ENCODE measurements around the gene RPL31.
A peak's percentile ranks its signal among the peaks of the same experiment; 100 is the strongest.

RPL31 gene

GRCh38 chr2:101001691-101002561 lies at the start of gene RPL31:
Gene RPL31, plus strand, starts transcription at chr2:101002289. Its CDS starts 413 bp downstream, at chr2:101002702.
- peaks cover 44% of the 10 kb centered on the region for H3K4me1 Mint-ChIP-seq (ENCODE audit: low read depth)
- H3K27me3 Mint-ChIP-seq: no peaks in the 10 kb centered on the region
- H3K36me3 Mint-ChIP-seq: peaks cover 35% of the 10 kb centered on the region
- no peaks in the 10 kb centered on the region for H3K9me3 Mint-ChIP-seq (ENCODE audit: low read depth)
- H3K4me3 Mint-ChIP-seq: peak within 1 kb of the TSS; percentile 99
- H3K27ac Mint-ChIP-seq: peak within 1 kb of the TSS; percentile 98

GRCh38 chr2:100952512-100952911 lies 49.6 kb upstream of the RPL31 start:
- Mint-ChIP-seq H3K4me1 (ENCODE audit: low read depth) (no peaks in the 10 kb centered on the region), H3K36me3 (peaks cover 6% of the 10 kb centered on the region), H3K27me3 (no peaks in the 10 kb centered on the region), H3K27ac (no peak overlapping the region), H3K9me3 (ENCODE audit: low read depth) (no peaks in the 10 kb centered on the region), H3K4me3 (no peak overlapping the region)

- no peaks in the 10 kb centered on the region for H3K4me1 Mint-ChIP-seq (ENCODE audit: low read depth)
- no peak overlapping the region for H3K27ac Mint-ChIP-seq
- H3K36me3 Mint-ChIP-seq: peaks cover 6% of the 10 kb centered on the region
- H3K4me3 Mint-ChIP-seq: no peak overlapping the region
- H3K27me3 Mint-ChIP-seq: no peaks in the 10 kb centered on the region
- no peaks in the 10 kb centered on the region for H3K9me3 Mint-ChIP-seq (ENCODE audit: low read depth)
These were observed 48.6 kb upstream of the RPL31 start for GRCh38 chr2:100953406-100954043.

GRCh38 chr2:100954044-100954420 lies 48.1 kb upstream of the RPL31 start:
- Mint-ChIP-seq H3K27ac (no peak overlapping the region), H3K36me3 (peaks cover 6% of the 10 kb centered on the region), H3K4me1 (ENCODE audit: low read depth) (no peaks in the 10 kb centered on the region), H3K4me3 (no peak overlapping the region), H3K27me3 (no peaks in the 10 kb centered on the region), H3K9me3 (ENCODE audit: low read depth) (no peaks in the 10 kb centered on the region)

- Mint-ChIP-seq H3K4me1 (ENCODE audit: low read depth) (no peaks in the 10 kb centered on the region), H3K4me3 (no peak overlapping the region), H3K27me3 (no peaks in the 10 kb centered on the region), H3K27ac (no peak overlapping the region), H3K36me3 (peaks cover 6% of the 10 kb centered on the region), H3K9me3 (ENCODE audit: low read depth) (no peaks in the 10 kb centered on the region)
These were observed 46.9 kb upstream of the RPL31 start for GRCh38 chr2:100955226-100955625.

GRCh38 chr2:100956081-100956480 lies 46.0 kb upstream of the RPL31 start:
- H3K27me3 Mint-ChIP-seq: no peaks in the 10 kb centered on the region
- no peaks in the 10 kb centered on the region for H3K9me3 Mint-ChIP-seq (ENCODE audit: low read depth)
- H3K36me3 Mint-ChIP-seq: peaks cover 5% of the 10 kb centered on the region
- no peak overlapping the region for H3K4me3 Mint-ChIP-seq
- H3K4me1 Mint-ChIP-seq (ENCODE audit: low read depth): no peaks in the 10 kb centered on the region
- H3K27ac Mint-ChIP-seq: no peak overlapping the region

- Mint-ChIP-seq H3K27me3 (no peaks in the 10 kb centered on the region), H3K4me3 (no peak overlapping the region), H3K36me3 (peaks cover 2% of the 10 kb centered on the region), H3K4me1 (ENCODE audit: low read depth) (no peaks in the 10 kb centered on the region), H3K27ac (no peak overlapping the region), H3K9me3 (ENCODE audit: low read depth) (no peaks in the 10 kb centered on the region)
These were observed 44.0 kb upstream of the RPL31 start for GRCh38 chr2:100957996-100958653.

GRCh38 chr2:100959225-100959880 lies 42.7 kb upstream of the RPL31 start:
- no peaks in the 10 kb centered on the region for H3K9me3 Mint-ChIP-seq (ENCODE audit: low read depth)
- H3K4me1 Mint-ChIP-seq (ENCODE audit: low read depth): peaks cover 6% of the 10 kb centered on the region
- no peaks in the 10 kb centered on the region for H3K27me3 Mint-ChIP-seq
- H3K4me3 Mint-ChIP-seq: no peak overlapping the region
- no peak overlapping the region for H3K27ac Mint-ChIP-seq
- peaks cover 2% of the 10 kb centered on the region for H3K36me3 Mint-ChIP-seq

GRCh38 chr2:100960688-100961087 lies 41.4 kb upstream of the RPL31 start:
- Mint-ChIP-seq H3K4me3 (no peak overlapping the region), H3K4me1 (ENCODE audit: low read depth) (peaks cover 6% of the 10 kb centered on the region), H3K27ac (peak overlapping the region; percentile 16), H3K9me3 (ENCODE audit: low read depth) (no peaks in the 10 kb centered on the region), H3K27me3 (no peaks in the 10 kb centered on the region), H3K36me3 (peaks cover 2% of the 10 kb centered on the region)

GRCh38 chr2:100962366-100963025 lies 39.6 kb upstream of the RPL31 start:
- H3K4me3 Mint-ChIP-seq: no peak overlapping the region
- H3K9me3 Mint-ChIP-seq (ENCODE audit: low read depth): no peaks in the 10 kb centered on the region
- H3K27ac Mint-ChIP-seq: no peak overlapping the region
- H3K27me3 Mint-ChIP-seq: no peaks in the 10 kb centered on the region
- peaks cover 6% of the 10 kb centered on the region for H3K4me1 Mint-ChIP-seq (ENCODE audit: low read depth)
- H3K36me3 Mint-ChIP-seq: no peaks in the 10 kb centered on the region

GRCh38 chr2:100963026-100963375 lies 39.1 kb upstream of the RPL31 start:
- Mint-ChIP-seq H3K27ac (no peak overlapping the region), H3K27me3 (no peaks in the 10 kb centered on the region)

GRCh38 chr2:100964222-100964621 lies 37.9 kb upstream of the RPL31 start:
- Mint-ChIP-seq H3K4me1 (ENCODE audit: low read depth) (peaks cover 6% of the 10 kb centered on the region), H3K9me3 (ENCODE audit: low read depth) (no peaks in the 10 kb centered on the region), H3K36me3 (no peaks in the 10 kb centered on the region), H3K27me3 (no peaks in the 10 kb centered on the region), H3K27ac (no peak overlapping the region), H3K4me3 (no peak overlapping the region)

More at GRCh38 chr2:100963026-100963375, 39.1 kb upstream of the RPL31 start:
- no peaks in the 10 kb centered on the region for H3K36me3 Mint-ChIP-seq
- H3K9me3 Mint-ChIP-seq (ENCODE audit: low read depth): no peaks in the 10 kb centered on the region
- no peak overlapping the region for H3K4me3 Mint-ChIP-seq
- H3K4me1 Mint-ChIP-seq (ENCODE audit: low read depth): peaks cover 6% of the 10 kb centered on the region

- Mint-ChIP-seq H3K4me3 (no peak overlapping the region), H3K27ac (no peak overlapping the region)
These were observed 37.4 kb upstream of the RPL31 start for GRCh38 chr2:100964681-100965169.

GRCh38 chr2:100965596-100965995 lies 36.5 kb upstream of the RPL31 start:
- H3K4me1 Mint-ChIP-seq (ENCODE audit: low read depth): peaks cover 6% of the 10 kb centered on the region
- H3K27ac Mint-ChIP-seq: no peak overlapping the region
- H3K9me3 Mint-ChIP-seq (ENCODE audit: low read depth): no peaks in the 10 kb centered on the region
- peaks cover 3% of the 10 kb centered on the region for H3K36me3 Mint-ChIP-seq
- no peaks in the 10 kb centered on the region for H3K27me3 Mint-ChIP-seq
- no peak overlapping the region for H3K4me3 Mint-ChIP-seq

More at GRCh38 chr2:100964681-100965169, 37.4 kb upstream of the RPL31 start:
- peaks cover 6% of the 10 kb centered on the region for H3K4me1 Mint-ChIP-seq (ENCODE audit: low read depth)
- peaks cover 2% of the 10 kb centered on the region for H3K36me3 Mint-ChIP-seq
- no peaks in the 10 kb centered on the region for H3K9me3 Mint-ChIP-seq (ENCODE audit: low read depth)
- no peaks in the 10 kb centered on the region for H3K27me3 Mint-ChIP-seq
